Astrocyte (in vitro differentiated cells and primary cell): ENCODE results near the gene METRNL. TPM values are rescaled to one million over a fixed set of nuclear protein-coding genes. Genes with fewer than 3 reads are reported as not detected.

Experiments used
- DNase-seq: peaks from one replicate; pipeline ENCODE4 v3.0.0-alpha.2; 2010; ENCODE audit warnings: low read depth
- FAIRE-seq: peaks from 2 replicates; lab custom pipeline; 2011; peaks lifted over from hg19 to GRCh38; lab: Jason Lieb, UNC
- H2AFZ ChIP-seq: 2 replicates; pipeline ENCODE4 v1.6.0; 2012; ENCODE audit warnings: low read depth, low read length, inconsistent platforms
- H3K27ac ChIP-seq: 2 replicates; pipeline ENCODE4 v1.5.1; 2011; ENCODE audit warnings: low read depth, low read length, inconsistent platforms
- H3K27me3 ChIP-seq: 2 replicates; pipeline ENCODE4 v1.6.0; 2011; ENCODE audit warnings: low read length, inconsistent platforms; ENCODE audit not compliant: insufficient read depth
- H3K36me3 ChIP-seq: 2 replicates; pipeline ENCODE4 v1.5.1; 2011; ENCODE audit warnings: low read length, inconsistent platforms; ENCODE audit not compliant: insufficient read depth
- H3K4me1 ChIP-seq: 2 replicates; pipeline ENCODE4 v1.5.1; 2011; ENCODE audit warnings: low read length, inconsistent platforms; ENCODE audit not compliant: insufficient read depth
- H3K4me2 ChIP-seq: 2 replicates; pipeline ENCODE4 v1.6.0; 2012; ENCODE audit warnings: low read length, inconsistent platforms
- H3K4me3 ChIP-seq: 2 replicates; pipeline ENCODE4 v1.5.1; 2011; ENCODE audit warnings: low read depth, mild to moderate bottlenecking, low read length, inconsistent platforms; ENCODE audit not compliant: insufficient read depth
- H3K79me2 ChIP-seq: 2 replicates; pipeline ENCODE4 v1.6.0; 2012; ENCODE audit warnings: mild to moderate bottlenecking, low read length, inconsistent platforms; ENCODE audit not compliant: insufficient read depth
- H3K9ac ChIP-seq: 2 replicates; pipeline ENCODE4 v1.6.0; 2012; ENCODE audit warnings: mild to moderate bottlenecking, low read length, inconsistent platforms
- H3K9me3 ChIP-seq: 2 replicates; pipeline ENCODE4 v1.5.1; 2012; ENCODE audit warnings: low read depth, mild to moderate bottlenecking, low read length, inconsistent platforms; ENCODE audit not compliant: insufficient read depth
- H4K20me1 ChIP-seq: 2 replicates; pipeline ENCODE4 v1.6.0; 2012; ENCODE audit warnings: low read length, inconsistent platforms; ENCODE audit not compliant: insufficient read depth
- H3K27ac Mint-ChIP-seq: one replicate; pipeline ENCODE4 v1.8.0; 2021; ENCODE audit warnings: mild to moderate bottlenecking, mixed read lengths; ENCODE audit not compliant: unreplicated experiment
- H3K27me3 Mint-ChIP-seq: one replicate; pipeline ENCODE4 v1.8.0; 2021; ENCODE audit warnings: low read depth, mixed read lengths; ENCODE audit not compliant: unreplicated experiment
- H3K36me3 Mint-ChIP-seq: one replicate; pipeline ENCODE4 v1.8.0; 2021; ENCODE audit warnings: low read depth, mixed read lengths; ENCODE audit not compliant: unreplicated experiment
- H3K4me1 Mint-ChIP-seq: one replicate; pipeline ENCODE4 v1.8.0; 2021; ENCODE audit warnings: low read depth, mixed read lengths; ENCODE audit not compliant: unreplicated experiment
- H3K4me3 Mint-ChIP-seq: one replicate; pipeline ENCODE4 v1.8.0; 2021; ENCODE audit warnings: mild to moderate bottlenecking, moderate library complexity, mixed read lengths; ENCODE audit not compliant: unreplicated experiment
- H3K9me3 Mint-ChIP-seq: one replicate; pipeline ENCODE4 v1.8.0; 2021; ENCODE audit warnings: mild to moderate bottlenecking, mixed read lengths; ENCODE audit not compliant: unreplicated experiment
- EZH2 ChIP-seq: IDR thresholded peaks from 2 replicates; pipeline ENCODE4 v1.6.1; 2012; ENCODE audit warnings: mild to moderate bottlenecking, low read length, inconsistent platforms; ENCODE audit not compliant: insufficient read depth
- total RNA-seq: library from RNA; stranded (reverse); gene quantifications from 2 replicates; pipeline ENCODE4 v1.2.1, GENCODE V29; 2021
- TF ChIP-seq, protein P1 (sequence below): IDR thresholded peaks from 2 replicates; pipeline ENCODE4 v1.5.1; 2011; ENCODE audit warnings: low read depth, mild to moderate bottlenecking, inconsistent platforms, low read length, moderate library complexity; ENCODE audit not compliant: insufficient read depth

The METRNL gene
- total RNA-seq, 1 donor from 2014 or later: 36.7 TPM

DNA sequence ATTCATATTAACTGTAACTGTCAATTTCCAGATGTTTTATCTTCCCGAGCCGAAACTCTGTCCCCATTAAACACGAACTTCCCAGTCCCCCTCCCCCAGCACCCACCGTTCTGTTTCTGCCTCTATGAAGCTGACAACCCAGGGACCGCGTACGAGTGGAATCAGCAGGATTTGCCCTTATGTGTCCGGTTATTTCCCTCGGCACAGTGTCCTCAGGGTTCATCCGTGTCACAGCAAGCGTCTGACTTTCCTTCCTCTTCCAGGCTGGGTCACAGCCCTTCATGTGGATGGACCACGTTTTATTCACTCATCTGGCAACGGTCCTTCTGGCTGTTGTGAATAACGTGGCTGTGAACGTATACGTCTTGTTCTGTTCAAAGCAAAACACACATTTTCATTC is 31.3 kb downstream of the METRNL start:
- Histone ChIP-seq H3K4me2 (peak overlapping the region; percentile 87), H3K4me1 (peaks cover 18% of the 10 kb centered on the region), H2AFZ (peak overlapping the region; percentile 63), H3K9ac (peak overlapping the region; percentile 77), H3K27me3 (no peaks in the 10 kb centered on the region), H3K9me3 (no peaks in the 10 kb centered on the region), H3K79me2 (no peaks in the 10 kb centered on the region), H3K4me3 (no peak overlapping the region), H3K36me3 (no peaks in the 10 kb centered on the region), H4K20me1 (no peaks in the 10 kb centered on the region), H3K27ac (peak overlapping the region; percentile 54)
- FAIRE-seq (peak; percentile 72), DNase-seq (no peak)
- Mint-ChIP-seq H3K9me3 (peaks cover 11% of the 10 kb centered on the region), H3K4me3 (peak overlapping the region; percentile 9), H3K36me3 (no peaks in the 10 kb centered on the region), H3K27me3 (peaks cover 4% of the 10 kb centered on the region), H3K4me1 (peaks cover 19% of the 10 kb centered on the region), H3K27ac (peak overlapping the region; percentile 90)
- TF ChIP-seq, protein P1, sequence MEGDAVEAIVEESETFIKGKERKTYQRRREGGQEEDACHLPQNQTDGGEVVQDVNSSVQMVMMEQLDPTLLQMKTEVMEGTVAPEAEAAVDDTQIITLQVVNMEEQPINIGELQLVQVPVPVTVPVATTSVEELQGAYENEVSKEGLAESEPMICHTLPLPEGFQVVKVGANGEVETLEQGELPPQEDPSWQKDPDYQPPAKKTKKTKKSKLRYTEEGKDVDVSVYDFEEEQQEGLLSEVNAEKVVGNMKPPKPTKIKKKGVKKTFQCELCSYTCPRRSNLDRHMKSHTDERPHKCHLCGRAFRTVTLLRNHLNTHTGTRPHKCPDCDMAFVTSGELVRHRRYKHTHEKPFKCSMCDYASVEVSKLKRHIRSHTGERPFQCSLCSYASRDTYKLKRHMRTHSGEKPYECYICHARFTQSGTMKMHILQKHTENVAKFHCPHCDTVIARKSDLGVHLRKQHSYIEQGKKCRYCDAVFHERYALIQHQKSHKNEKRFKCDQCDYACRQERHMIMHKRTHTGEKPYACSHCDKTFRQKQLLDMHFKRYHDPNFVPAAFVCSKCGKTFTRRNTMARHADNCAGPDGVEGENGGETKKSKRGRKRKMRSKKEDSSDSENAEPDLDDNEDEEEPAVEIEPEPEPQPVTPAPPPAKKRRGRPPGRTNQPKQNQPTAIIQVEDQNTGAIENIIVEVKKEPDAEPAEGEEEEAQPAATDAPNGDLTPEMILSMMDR: no peak
- no peak for TF ChIP-seq EZH2

DNA sequence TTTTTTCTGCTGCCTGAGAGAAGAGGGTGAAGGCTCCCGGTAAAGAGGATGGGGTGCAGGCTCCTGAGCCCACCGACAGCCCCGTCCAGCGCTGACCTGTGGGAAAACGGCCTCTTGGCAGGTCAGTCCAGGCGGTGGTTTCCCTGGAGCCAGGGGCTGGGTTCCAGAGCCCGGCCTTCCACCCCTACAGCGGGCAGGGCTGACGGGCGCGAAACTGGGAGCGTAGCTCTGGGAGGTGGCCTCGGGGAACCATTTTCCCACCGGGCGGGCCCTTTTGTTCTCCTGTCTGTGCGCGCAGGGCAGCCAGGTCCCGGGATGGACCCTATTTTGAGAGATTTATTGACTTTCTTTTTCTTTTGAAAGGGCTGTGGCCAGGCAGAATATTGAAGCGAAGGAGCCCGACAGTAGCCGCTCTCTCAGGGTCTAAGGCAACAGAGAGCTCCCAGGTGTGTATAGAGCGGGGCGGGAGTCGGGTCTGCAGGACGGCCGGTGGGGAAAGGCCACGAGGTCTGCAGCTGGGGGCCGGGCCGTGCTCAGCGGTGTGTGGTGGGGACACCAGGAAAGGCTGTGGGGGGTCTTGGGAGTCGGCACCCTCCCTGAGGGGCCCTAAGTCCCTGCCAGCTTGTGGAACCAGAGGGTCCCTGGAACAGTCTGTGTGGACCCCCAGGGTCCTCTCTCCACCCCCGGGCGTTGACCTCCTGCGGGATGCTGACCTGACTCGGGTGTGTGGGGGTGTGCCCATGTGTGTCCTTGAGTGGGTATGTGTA is 32.3 kb downstream of the METRNL start:
- Mint-ChIP-seq H3K27ac (peak overlapping the region; percentile 26), H3K27me3 (peaks cover 12% of the 10 kb centered on the region), H3K36me3 (no peaks in the 10 kb centered on the region), H3K9me3 (peaks cover 11% of the 10 kb centered on the region), H3K4me3 (no peak overlapping the region), H3K4me1 (peaks cover 19% of the 10 kb centered on the region)
- no peak overlapping the region for H3K4me3 ChIP-seq
- H4K20me1 ChIP-seq: no peaks in the 10 kb centered on the region
- no peak overlapping the region for H3K27ac ChIP-seq
- H3K36me3 ChIP-seq: no peaks in the 10 kb centered on the region
- no peak for DNase-seq
- no peak overlapping the region for H3K9ac ChIP-seq
- no peaks in the 10 kb centered on the region for H3K27me3 ChIP-seq
- no peak overlapping the region for H2AFZ ChIP-seq
- H3K4me2 ChIP-seq: no peak overlapping the region
- TF ChIP-seq EZH2: no peak
- TF ChIP-seq, protein P1: no peak
- H3K4me1 ChIP-seq: peaks cover 18% of the 10 kb centered on the region
- no peaks in the 10 kb centered on the region for H3K79me2 ChIP-seq
- H3K9me3 ChIP-seq: no peaks in the 10 kb centered on the region
- FAIRE-seq: no peak

DNA sequence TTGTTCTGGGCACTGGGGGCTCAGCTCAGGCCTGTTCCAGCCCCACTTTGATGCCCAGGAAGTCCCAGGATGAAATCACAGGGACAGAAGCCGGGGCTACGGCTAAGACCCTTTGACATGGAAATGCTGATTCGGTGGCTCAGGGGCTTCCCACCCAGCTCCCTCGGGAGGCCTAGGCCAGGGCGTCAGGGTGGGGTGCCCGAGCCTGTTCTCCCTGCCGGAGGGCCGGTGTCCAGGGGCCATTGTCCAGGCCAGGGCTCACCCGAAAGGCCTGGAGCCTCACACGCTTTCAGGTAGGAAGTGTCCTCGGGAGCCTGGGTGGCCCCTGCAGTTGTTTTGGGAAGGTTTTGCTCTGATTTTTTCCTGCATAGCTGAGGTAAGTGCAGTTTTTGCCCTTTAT is 34.0 kb downstream of the METRNL start:
- Histone ChIP-seq H3K9ac (no peak overlapping the region), H3K27me3 (no peaks in the 10 kb centered on the region), H4K20me1 (no peaks in the 10 kb centered on the region), H3K27ac (no peak overlapping the region), H3K9me3 (no peaks in the 10 kb centered on the region), H2AFZ (no peak overlapping the region), H3K79me2 (no peaks in the 10 kb centered on the region), H3K36me3 (no peaks in the 10 kb centered on the region), H3K4me3 (no peak overlapping the region), H3K4me2 (no peak overlapping the region), H3K4me1 (peaks cover 18% of the 10 kb centered on the region)
- FAIRE-seq (no peak), DNase-seq (no peak)
- peaks cover 7% of the 10 kb centered on the region for H3K9me3 Mint-ChIP-seq
- H3K4me3 Mint-ChIP-seq: no peak overlapping the region
- no peaks in the 10 kb centered on the region for H3K36me3 Mint-ChIP-seq
- H3K27me3 Mint-ChIP-seq: peaks cover 24% of the 10 kb centered on the region
- no peak for TF ChIP-seq EZH2
- TF ChIP-seq, protein P1: no peak
- peaks cover 16% of the 10 kb centered on the region for H3K4me1 Mint-ChIP-seq
- no peak overlapping the region for H3K27ac Mint-ChIP-seq
